ENCODE results near the gene DOC2B. TPM values are rescaled to one million over a fixed set of nuclear protein-coding genes. Genes with fewer than 3 reads are reported as not detected.

Gene DOC2B
- total and polyA plus RNA-seq, 2 of the 8 experiments (the other 6 are each of a cell fraction or from before 2014, with no cell fraction given) = 1.3 to 3.3 TPM

DNA sequence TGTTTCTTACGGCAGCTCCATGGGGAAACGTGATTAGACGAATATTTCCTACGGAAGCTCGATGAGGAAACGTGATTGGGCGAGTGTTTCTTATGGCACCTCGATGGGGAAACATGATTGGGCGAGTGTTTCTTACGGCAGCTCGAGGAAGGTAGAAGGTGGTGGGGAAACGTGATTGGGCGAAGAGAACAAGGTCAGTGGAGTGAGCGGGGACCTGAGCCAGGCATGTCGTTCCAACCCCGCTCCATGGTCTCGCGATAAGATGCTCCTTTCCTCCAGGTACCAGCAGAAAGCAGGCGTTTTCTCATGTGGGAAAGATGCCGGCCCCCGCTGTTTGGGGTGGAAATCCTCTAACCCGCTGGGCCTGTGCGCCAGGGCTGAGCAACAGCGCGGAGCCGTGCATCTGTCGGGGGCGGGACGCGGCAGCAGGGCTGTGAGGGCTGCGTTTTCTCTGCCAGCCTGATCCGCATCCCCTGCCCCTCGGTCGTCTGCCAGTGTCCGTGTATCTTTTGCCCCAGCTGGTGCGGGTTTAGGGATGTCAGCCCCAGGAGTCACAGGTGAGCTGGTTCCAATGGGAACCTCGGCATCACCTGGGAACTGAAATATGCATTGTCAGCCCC is 25.6 kb upstream of the DOC2B start (continued):
- TF ChIP-seq ATF3 (IDR thresholded peaks at IDR 0.05; ENCODE audit: insufficient read depth, low read depth, low read length) = no peak
- TF ChIP-seq CEBPB (IDR thresholded peaks at IDR 0.05; ENCODE audit: low read depth, low read length) = no peak
- TF ChIP-seq RAD21 (IDR thresholded peaks at IDR 0.05 in 1 of 2, conservative IDR thresholded peaks at IDR 0.05 in 1 of 2; ENCODE audit: low read depth in 2 of 2, low read length in 2 of 2) = no peak

All from H1 (cell line).